Retinal pigment epithelial cell (primary cell): Measurements from ENCODE around the gene OR2AJ1.

ENCODE experiments used
- DNase-seq: peaks from one replicate; pipeline ENCODE4 v3.0.0-alpha.2; 2010; ENCODE audit warnings: low read depth
- H3K4me3 ChIP-seq: 2 replicates; pipeline ENCODE4 v1.5.1; 2011; ENCODE audit warnings: mild to moderate bottlenecking, low read length, control low read depth, moderate library complexity
- TF ChIP-seq, protein P1 (sequence below): conservative IDR thresholded peaks from 2 replicates; pipeline ENCODE4 v1.5.1; 2011; ENCODE audit warnings: low read depth, low read length, control low read depth, inconsistent platforms

OR2AJ1 gene, protein sequence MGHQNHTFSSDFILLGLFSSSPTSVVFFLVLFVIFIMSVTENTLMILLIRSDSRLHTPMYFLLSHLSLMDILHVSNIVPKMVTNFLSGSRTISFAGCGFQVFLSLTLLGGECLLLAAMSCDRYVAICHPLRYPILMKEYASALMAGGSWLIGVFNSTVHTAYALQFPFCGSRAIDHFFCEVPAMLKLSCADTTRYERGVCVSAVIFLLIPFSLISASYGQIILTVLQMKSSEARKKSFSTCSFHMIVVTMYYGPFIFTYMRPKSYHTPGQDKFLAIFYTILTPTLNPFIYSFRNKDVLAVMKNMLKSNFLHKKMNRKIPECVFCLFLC

DNA sequence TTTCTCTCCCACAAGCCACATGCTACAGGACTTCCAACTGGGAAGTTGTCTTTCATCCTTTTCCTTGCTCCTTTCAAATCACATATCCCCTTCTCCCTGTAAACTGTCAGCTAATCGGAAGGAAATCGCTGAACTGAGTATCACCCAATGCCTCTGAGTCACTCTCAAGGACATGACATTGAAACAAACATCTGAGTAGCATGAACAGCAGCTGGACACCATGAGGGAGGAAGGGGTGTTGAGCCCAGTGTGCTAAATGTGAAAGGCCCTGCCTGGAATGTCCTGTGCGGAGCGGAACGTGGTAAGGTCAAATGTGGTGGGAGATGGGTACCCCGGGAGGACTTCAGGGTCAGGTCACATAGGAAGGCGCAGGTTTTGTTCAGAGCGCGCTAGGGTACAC lies at the start of gene OR2AJ1:
OR2AJ1 (plus strand) TSS at position 22 of the 400 bp plus-strand sequence. CDS start 8,880 bp downstream, outside the sequence.
- TF ChIP-seq, protein P1, sequence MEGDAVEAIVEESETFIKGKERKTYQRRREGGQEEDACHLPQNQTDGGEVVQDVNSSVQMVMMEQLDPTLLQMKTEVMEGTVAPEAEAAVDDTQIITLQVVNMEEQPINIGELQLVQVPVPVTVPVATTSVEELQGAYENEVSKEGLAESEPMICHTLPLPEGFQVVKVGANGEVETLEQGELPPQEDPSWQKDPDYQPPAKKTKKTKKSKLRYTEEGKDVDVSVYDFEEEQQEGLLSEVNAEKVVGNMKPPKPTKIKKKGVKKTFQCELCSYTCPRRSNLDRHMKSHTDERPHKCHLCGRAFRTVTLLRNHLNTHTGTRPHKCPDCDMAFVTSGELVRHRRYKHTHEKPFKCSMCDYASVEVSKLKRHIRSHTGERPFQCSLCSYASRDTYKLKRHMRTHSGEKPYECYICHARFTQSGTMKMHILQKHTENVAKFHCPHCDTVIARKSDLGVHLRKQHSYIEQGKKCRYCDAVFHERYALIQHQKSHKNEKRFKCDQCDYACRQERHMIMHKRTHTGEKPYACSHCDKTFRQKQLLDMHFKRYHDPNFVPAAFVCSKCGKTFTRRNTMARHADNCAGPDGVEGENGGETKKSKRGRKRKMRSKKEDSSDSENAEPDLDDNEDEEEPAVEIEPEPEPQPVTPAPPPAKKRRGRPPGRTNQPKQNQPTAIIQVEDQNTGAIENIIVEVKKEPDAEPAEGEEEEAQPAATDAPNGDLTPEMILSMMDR = no peak
- DNase-seq = no peak
- H3K4me3 ChIP-seq = no peak within 1 kb of the TSS

DNA sequence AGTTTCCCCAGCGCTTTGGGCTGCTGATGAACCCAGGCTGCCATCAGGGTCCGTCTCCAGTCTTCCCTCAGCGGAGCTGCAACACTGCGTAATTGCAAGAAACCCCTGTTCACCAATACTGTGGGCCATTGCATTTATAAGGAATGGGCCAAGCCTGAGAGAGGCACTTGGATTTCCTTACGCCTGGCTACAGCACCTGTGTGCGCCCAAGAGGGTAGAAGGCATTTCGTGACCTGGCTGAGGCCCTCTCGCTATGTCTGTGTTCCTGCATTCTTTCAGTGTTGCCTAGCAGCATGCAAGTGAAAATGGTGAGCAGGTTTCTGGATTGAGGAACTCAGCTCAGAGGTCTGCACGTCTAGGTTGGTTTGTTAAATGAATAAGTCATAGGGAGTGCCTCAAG lies 41.3 kb upstream of the OR2AJ1 start:
- no peak overlapping the region for H3K4me3 ChIP-seq
- no peak for DNase-seq
- TF ChIP-seq, protein P1 = no peak

DNA sequence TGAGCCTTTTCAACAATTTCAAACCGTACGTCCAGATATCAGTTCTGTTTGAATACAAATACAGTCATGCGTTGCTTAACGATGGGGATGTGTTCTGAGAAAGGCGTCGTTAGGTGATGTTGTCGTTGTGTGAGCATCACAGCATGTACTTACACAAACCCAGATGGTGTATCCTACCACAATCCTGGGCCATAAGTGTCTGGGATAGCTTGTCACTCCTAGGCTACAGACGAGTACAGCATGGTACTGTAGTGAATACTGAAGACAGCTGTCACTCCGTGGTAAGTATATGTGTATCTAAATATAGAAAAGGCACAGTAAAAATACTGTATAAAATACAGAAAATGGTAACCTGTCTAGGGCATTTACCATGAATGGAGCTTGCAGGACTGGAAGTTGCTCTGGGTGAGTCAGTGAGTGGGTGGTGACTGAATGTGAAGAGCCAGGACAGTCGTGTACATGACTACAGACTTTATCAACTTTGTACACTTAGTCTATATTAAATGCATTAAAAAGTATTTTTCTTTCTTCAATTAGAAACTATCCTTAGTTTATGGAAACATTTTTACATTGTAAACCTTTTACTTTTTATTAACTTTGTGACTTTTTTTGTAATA lies 39.8 kb upstream of the OR2AJ1 start:
- no peak for DNase-seq
- H3K4me3 ChIP-seq = no peak overlapping the region
- TF ChIP-seq, protein P1 = no peak

DNA sequence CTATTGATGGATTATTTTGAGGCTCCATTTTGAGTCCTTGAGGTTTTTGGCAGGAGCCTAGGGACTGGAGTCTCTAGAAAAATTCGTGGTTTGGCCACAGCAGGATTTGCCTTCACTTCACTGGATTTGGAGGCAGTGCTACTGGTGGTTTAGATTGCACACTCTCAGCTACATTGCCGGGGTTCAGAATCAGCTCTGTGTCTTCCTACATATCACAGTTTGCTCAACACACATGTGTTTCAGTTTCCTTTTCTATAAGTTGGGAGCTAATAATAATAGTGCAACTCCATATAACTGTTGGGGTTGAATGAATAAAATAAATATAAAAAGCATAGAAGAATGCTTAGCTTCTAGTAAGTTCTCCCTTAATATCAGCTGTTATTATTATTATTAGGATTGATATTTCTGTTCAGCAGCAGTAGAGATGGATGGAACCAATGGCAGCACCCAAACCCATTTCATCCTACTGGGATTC lies 29.5 kb upstream of the OR2AJ1 start, which contains the start of gene OR2W3:
OR2W3 (plus strand) TSS at position 425 of the 475 bp plus-strand sequence; CDS start at position 425, 0 bp downstream.
- no peak for DNase-seq
- H3K4me3 ChIP-seq = no peak within 1 kb of the TSS
- TF ChIP-seq, protein P1 = no peak

DNA sequence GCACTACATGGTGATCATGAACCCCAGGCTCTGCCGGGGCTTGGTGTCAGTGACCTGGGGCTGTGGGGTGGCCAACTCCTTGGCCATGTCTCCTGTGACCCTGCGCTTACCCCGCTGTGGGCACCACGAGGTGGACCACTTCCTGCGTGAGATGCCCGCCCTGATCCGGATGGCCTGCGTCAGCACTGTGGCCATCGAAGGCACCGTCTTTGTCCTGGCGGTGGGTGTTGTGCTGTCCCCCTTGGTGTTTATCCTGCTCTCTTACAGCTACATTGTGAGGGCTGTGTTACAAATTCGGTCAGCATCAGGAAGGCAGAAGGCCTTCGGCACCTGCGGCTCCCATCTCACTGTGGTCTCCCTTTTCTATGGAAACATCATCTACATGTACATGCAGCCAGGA lies 28.7 kb upstream of the OR2AJ1 start:
- no peak for DNase-seq
- TF ChIP-seq, protein P1 = no peak
- no peak overlapping the region for H3K4me3 ChIP-seq

DNA sequence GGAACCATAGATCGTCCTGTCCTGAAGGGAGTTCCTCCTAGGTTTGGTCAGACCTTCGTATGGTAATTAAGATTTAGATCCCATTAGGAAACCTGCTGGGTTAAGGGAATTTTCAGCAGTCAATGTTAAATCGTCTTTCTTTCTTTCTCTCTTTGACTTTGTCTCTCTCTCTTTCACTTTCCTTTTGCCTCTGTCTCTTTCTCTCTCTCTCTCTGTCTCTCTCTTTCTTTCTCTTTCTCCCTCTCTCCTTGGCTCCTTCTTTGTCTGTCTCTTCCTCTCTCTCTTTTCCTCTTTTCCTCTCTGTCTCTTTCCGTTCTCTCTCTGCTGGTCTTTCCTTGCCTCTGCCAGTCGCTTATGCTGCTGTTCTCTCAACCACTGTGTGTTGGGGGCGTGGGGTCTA lies 20.6 kb upstream of the OR2AJ1 start:
- DNase-seq = no peak
- no peak overlapping the region for H3K4me3 ChIP-seq
- TF ChIP-seq, protein P1 = no peak

DNA sequence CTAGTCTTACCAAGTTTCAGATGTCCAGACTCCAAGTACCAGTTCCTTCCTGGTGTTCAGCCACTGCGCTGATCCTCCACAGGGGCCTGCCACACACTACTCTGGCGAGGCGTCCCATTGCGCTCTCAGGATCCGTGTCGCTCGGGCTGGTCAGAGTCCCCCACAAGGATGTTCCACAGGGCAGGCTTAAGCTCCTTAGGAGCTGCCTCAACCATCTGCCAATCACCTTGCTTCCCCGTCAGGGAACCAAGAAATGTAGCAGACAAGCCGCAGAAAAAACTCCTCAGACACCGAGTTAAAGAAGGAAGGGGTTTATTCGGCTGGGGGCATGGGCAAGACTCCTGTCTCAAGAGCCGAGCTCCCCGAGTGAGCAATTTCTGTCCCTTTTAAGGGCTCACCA lies 19.5 kb upstream of the OR2AJ1 start:
- TF ChIP-seq, protein P1 = no peak
- DNase-seq = no peak
- no peak overlapping the region for H3K4me3 ChIP-seq
